Duodenal mucosa (tissue), 2 donors: ENCODE results near the gene LDLR.
"Not testable (repeated sequence)": the region's sequence is repeated elsewhere in the genome, so short reads cannot be mapped to it uniquely, and the experiment has no call there.

Source experiments
- H3K27ac ChIP-seq: one replicate; pipeline ENCODE4 v1.7.0; 2013; ENCODE audit warnings: low read depth, low read length
- H3K27me3 ChIP-seq, 2 donors: one replicate each; pipeline ENCODE4 v1.7.0; 2013; ENCODE audit warnings: low read length in 2 of 2, control low read depth in 1 of 2; ENCODE audit not compliant: insufficient read depth in 2 of 2, control insufficient read depth in 1 of 2
- H3K36me3 ChIP-seq, 2 donors: one replicate each; pipeline ENCODE4 v1.7.0; 2013; ENCODE audit warnings: low read length in 2 of 2, control low read depth in 1 of 2; ENCODE audit not compliant: insufficient read depth in 2 of 2, control insufficient read depth in 1 of 2
- H3K4me1 ChIP-seq, 2 donors: one replicate each; pipeline ENCODE4 v1.7.0; 2013; ENCODE audit warnings: low read length in 2 of 2, control low read depth in 1 of 2; ENCODE audit not compliant: insufficient read depth in 2 of 2, control insufficient read depth in 1 of 2
- H3K4me3 ChIP-seq, 2 donors: one replicate each; pipeline ENCODE4 v1.7.0; 2013; ENCODE audit warnings: low read length in 2 of 2, low read depth in 1 of 2
- H3K9ac ChIP-seq, 2 donors: one replicate each; pipeline ENCODE4 v1.7.0; 2013; ENCODE audit warnings: low read length in 2 of 2, low read depth in 1 of 2
- H3K9me3 ChIP-seq, 2 donors: one replicate each; pipeline ENCODE4 v1.7.0; 2013; ENCODE audit warnings: low read length in 2 of 2, control low read depth in 1 of 2; ENCODE audit not compliant: control insufficient read depth in 1 of 2

The LDLR gene

GRCh38 chr19:11090997-11091702 lies 1.9 kb downstream of the LDLR start:
- H3K36me3 ChIP-seq = peaks cover 0 to 14% of the 10 kb centered on the region in 2 donors
- H3K9ac ChIP-seq = peak overlapping the region; percentile 95 to 98
- no peaks in the 10 kb centered on the region for H3K9me3 ChIP-seq
- no peaks in the 10 kb centered on the region for H3K27me3 ChIP-seq
- peak overlapping the region; percentile 74 to 80 for H3K4me3 ChIP-seq
- peak overlapping the region; percentile 98 for H3K27ac ChIP-seq
- H3K4me1 ChIP-seq = peaks cover 46 to 48% of the 10 kb centered on the region in 2 donors

- Histone ChIP-seq H3K27me3 (no peaks in the 10 kb centered on the region), H3K4me1 (peaks cover 49 to 51% of the 10 kb centered on the region in 2 donors)
Observed at GRCh38 chr19:11091703-11092153, 2.5 kb downstream of the LDLR start.

GRCh38 chr19:11092181-11092538 lies 2.9 kb downstream of the LDLR start:
- no peaks in the 10 kb centered on the region for H3K27me3 ChIP-seq
- peak overlapping the region; percentile 95 to 98 for H3K9ac ChIP-seq
- peaks cover 51% of the 10 kb centered on the region in 2 donors for H3K4me1 ChIP-seq
- peak overlapping the region; percentile 1 to 80 for H3K4me3 ChIP-seq
- peak overlapping the region; percentile 98 for H3K27ac ChIP-seq
- no peaks in the 10 kb centered on the region for H3K9me3 ChIP-seq
- H3K36me3 ChIP-seq = peaks cover 0 to 14% of the 10 kb centered on the region in 2 donors

More at GRCh38 chr19:11091703-11092153, 2.5 kb downstream of the LDLR start:
- peaks cover 0 to 14% of the 10 kb centered on the region in 2 donors for H3K36me3 ChIP-seq
- H3K9me3 ChIP-seq = no peaks in the 10 kb centered on the region
- H3K27ac ChIP-seq = peak overlapping the region; percentile 98
- peak overlapping the region; percentile 95 to 98 for H3K9ac ChIP-seq
- peak overlapping the region; percentile 74 to 80 for H3K4me3 ChIP-seq

GRCh38 chr19:11093689-11094238 lies 4.5 kb downstream of the LDLR start:
- no peaks in the 10 kb centered on the region for H3K9me3 ChIP-seq
- H3K27me3 ChIP-seq = no peaks in the 10 kb centered on the region
- peak overlapping the region; percentile 98 for H3K27ac ChIP-seq
- H3K4me1 ChIP-seq = peaks cover 47 to 58% of the 10 kb centered on the region in 2 donors
- H3K4me3 ChIP-seq = peak overlapping the region in 1 of 2 donors; percentile 2
- H3K36me3 ChIP-seq = peaks cover 0 to 19% of the 10 kb centered on the region in 2 donors
- H3K9ac ChIP-seq = peak overlapping the region in 1 of 2 donors; percentile 39

- H3K4me3 ChIP-seq = peak overlapping the region; percentile 25 to 26
- H3K4me1 ChIP-seq = peaks cover 44 to 58% of the 10 kb centered on the region in 2 donors
- no peaks in the 10 kb centered on the region for H3K9me3 ChIP-seq
- H3K36me3 ChIP-seq = peaks cover 0 to 21% of the 10 kb centered on the region in 2 donors
- no peaks in the 10 kb centered on the region for H3K27me3 ChIP-seq
- peak overlapping the region; percentile 90 for H3K27ac ChIP-seq
- peak overlapping the region; percentile 72 to 74 for H3K9ac ChIP-seq
Observed at GRCh38 chr19:11094520-11094894, 5.2 kb downstream of the LDLR start.

- peaks cover 39 to 55% of the 10 kb centered on the region in 2 donors for H3K4me1 ChIP-seq
- peak overlapping the region; percentile 91 for H3K27ac ChIP-seq
- peak overlapping the region in 1 of 2 donors; percentile 59 for H3K9ac ChIP-seq
Observed at GRCh38 chr19:11096210-11096841, 7.1 kb downstream of the LDLR start.

GRCh38 chr19:11097367-11097766 lies 8.1 kb downstream of the LDLR start:
- Histone ChIP-seq H3K4me1 (peaks cover 32 to 47% of the 10 kb centered on the region in 2 donors), H3K36me3 (peaks cover 8 to 37% of the 10 kb centered on the region in 2 donors)
- not testable (repeated sequence) for H3K9ac ChIP-seq, H3K4me3 ChIP-seq, H3K27ac ChIP-seq, H3K9me3 ChIP-seq, H3K27me3 ChIP-seq

More at GRCh38 chr19:11096210-11096841, 7.1 kb downstream of the LDLR start:
- no peaks in the 10 kb centered on the region for H3K9me3 ChIP-seq
- no peaks in the 10 kb centered on the region for H3K27me3 ChIP-seq
- H3K4me3 ChIP-seq = peak overlapping the region; percentile 8 to 43
- H3K36me3 ChIP-seq = peaks cover 8 to 34% of the 10 kb centered on the region in 2 donors

GRCh38 chr19:11098327-11098726 lies 9.1 kb downstream of the LDLR start:
- H3K4me3 ChIP-seq = no peak overlapping the region
- H3K9ac ChIP-seq = no peak overlapping the region
- peaks cover 8 to 47% of the 10 kb centered on the region in 2 donors for H3K36me3 ChIP-seq
- H3K9me3 ChIP-seq = no peaks in the 10 kb centered on the region
- no peak overlapping the region for H3K27ac ChIP-seq
- peaks cover 34 to 46% of the 10 kb centered on the region in 2 donors for H3K4me1 ChIP-seq
- no peaks in the 10 kb centered on the region for H3K27me3 ChIP-seq

GRCh38 chr19:11098861-11099260 lies 9.6 kb downstream of the LDLR start:
- H3K4me1 ChIP-seq = peaks cover 29 to 40% of the 10 kb centered on the region in 2 donors
- no peaks in the 10 kb centered on the region for H3K27me3 ChIP-seq
- H3K36me3 ChIP-seq = peaks cover 8 to 49% of the 10 kb centered on the region in 2 donors

GRCh38 chr19:11100049-11100448 lies 10.8 kb downstream of the LDLR start:
- Histone ChIP-seq H3K27ac (no peak overlapping the region), H3K36me3 (peaks cover 17 to 54% of the 10 kb centered on the region in 2 donors)

More at GRCh38 chr19:11098861-11099260, 9.6 kb downstream of the LDLR start:
- Histone ChIP-seq H3K27ac (no peak overlapping the region), H3K4me3 (no peak overlapping the region), H3K9me3 (no peaks in the 10 kb centered on the region), H3K9ac (no peak overlapping the region)

More at GRCh38 chr19:11100049-11100448, 10.8 kb downstream of the LDLR start:
- H3K4me1 ChIP-seq = peaks cover 19 to 29% of the 10 kb centered on the region in 2 donors
- no peaks in the 10 kb centered on the region for H3K27me3 ChIP-seq
- H3K9me3 ChIP-seq = no peaks in the 10 kb centered on the region
- no peak overlapping the region for H3K4me3 ChIP-seq
- H3K9ac ChIP-seq = peak overlapping the region in 1 of 2 donors; percentile 25
